Muscle of leg (tissue), 11 donors: ENCODE measurements around the gene IFI27L1. TPM values are rescaled to one million over a fixed set of nuclear protein-coding genes. Genes with fewer than 3 reads are reported as not detected.
A peak's percentile ranks its signal among the peaks of the same experiment; 100 is the strongest.

Source experiments
- DNase-seq: peaks from one replicate; pipeline ENCODE4 v3.0.0; 2013
- H3K27ac ChIP-seq: one replicate; pipeline ENCODE4 v1.5.1; 2013; ENCODE audit warnings: mild to moderate bottlenecking, low read length, control low read depth
- H3K27me3 ChIP-seq: one replicate; pipeline ENCODE4 v1.6.1; 2013; ENCODE audit warnings: low read length; ENCODE audit not compliant: control insufficient read depth, insufficient read depth
- H3K36me3 ChIP-seq: one replicate; pipeline ENCODE4 v1.6.1; 2013; ENCODE audit warnings: low read length; ENCODE audit not compliant: control insufficient read depth, insufficient read depth
- H3K4me1 ChIP-seq: one replicate; pipeline ENCODE4 v1.6.1; 2013; ENCODE audit warnings: low read length; ENCODE audit not compliant: control insufficient read depth, insufficient read depth
- H3K4me3 ChIP-seq: one replicate; pipeline ENCODE4 v1.5.1; 2013; ENCODE audit warnings: low read length, control low read depth
- H3K9me3 ChIP-seq: replicated peaks from 2 replicates; pipeline ENCODE4 v1.6.1; 2013; ENCODE audit warnings: low read depth, low read length; ENCODE audit not compliant: control insufficient read depth
- WGBS: methylation state at CpG from one replicate; pipeline ENCODE4 v1.1.5; 2013; ENCODE audit warnings: missing lambda C conversion rate; ENCODE audit not compliant: insufficient coverage; 5-methylcytosine and 5-hydroxymethylcytosine counted together
- polyA plus RNA-seq, 8 donors: library from polyadenylated mRNA; unstranded; fragments of 120-200 nt; gene quantifications; one replicate each; pipeline versions ENCODE4 v1.2.1 to v1.2.3, GENCODE V29; 2013; ENCODE audit warnings: inconsistent platforms in 1 of 8, low replicate concordance in 1 of 8; ENCODE audit not compliant: insufficient read length in 8 of 8, insufficient read depth in 1 of 8
- total RNA-seq: library from RNA; stranded (reverse); fragments of 120-200 nt; gene quantifications from one replicate; pipeline ENCODE4 v1.2.4, GENCODE V29; 2013

IFI27L1 gene
- total and polyA plus RNA-seq, 9 donors = 10.0 to 19.8 (median 15.0) TPM

DNA sequence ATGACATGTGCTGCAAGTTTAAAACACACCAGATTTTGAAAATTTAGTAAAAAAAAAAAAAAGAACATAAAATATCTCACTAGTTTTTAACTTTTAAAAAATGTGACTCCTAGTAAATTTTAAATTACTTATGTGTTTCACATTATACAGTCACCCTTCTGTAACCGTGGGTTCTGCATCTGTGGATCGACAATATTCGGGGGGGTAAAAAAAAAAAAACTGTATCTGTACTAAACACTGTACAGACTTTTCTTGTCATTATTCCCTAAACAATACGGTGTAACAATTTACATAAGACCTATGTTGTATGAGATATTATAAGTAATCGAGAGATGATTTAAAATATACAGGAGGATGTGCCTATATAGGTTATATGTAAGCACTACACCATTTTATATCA, 3.3 kb upstream of the IFI27L1 start:
- H3K36me3 ChIP-seq = peaks cover 21% of the 10 kb centered on the region

GRCh38 chr14:94079891-94080620, 1.1 kb upstream of the IFI27L1 start:
- Histone ChIP-seq H3K4me1 (peaks cover 25% of the 10 kb centered on the region), H3K36me3 (peaks cover 21% of the 10 kb centered on the region), H3K27ac (peak overlapping the region; percentile 94), H3K27me3 (no peaks in the 10 kb centered on the region), H3K9me3 (peaks cover 3% of the 10 kb centered on the region), H3K4me3 (peak overlapping the region; percentile 89)
- 2% methylated on average over 11 of the region's 15 CpGs for WGBS
- DNase-seq = peak; percentile 74

More for the DNA sequence above, 3.3 kb upstream of the IFI27L1 start:
- Histone ChIP-seq H3K9me3 (peaks cover 7% of the 10 kb centered on the region), H3K27ac (no peak overlapping the region), H3K4me1 (peaks cover 25% of the 10 kb centered on the region), H3K4me3 (no peak overlapping the region), H3K27me3 (no peaks in the 10 kb centered on the region)
- DNase-seq = no peak
- WGBS = no CpG with 5 or more reads among the region's 5 CpGs

GRCh38 chr14:94081386-94081820, 293 bp downstream of the IFI27L1 start:
- Histone ChIP-seq H3K4me1 (peaks cover 25% of the 10 kb centered on the region), H3K36me3 (peaks cover 21% of the 10 kb centered on the region), H3K9me3 (no peaks in the 10 kb centered on the region), H3K27me3 (no peaks in the 10 kb centered on the region), H3K4me3 (peak overlapping the region; percentile 89), H3K27ac (peak overlapping the region; percentile 94)
- DNase-seq = no peak
- under 1% methylated on average over 12 of the region's 19 CpGs for WGBS

- DNase-seq = no peak
- whole genome bisulfite sequencing = 95% methylated on average over 2 of the region's 4 CpGs
- no peak overlapping the region for H3K27ac ChIP-seq
- no peaks in the 10 kb centered on the region for H3K27me3 ChIP-seq
- no peaks in the 10 kb centered on the region for H3K4me1 ChIP-seq
- H3K36me3 ChIP-seq = no peaks in the 10 kb centered on the region
- no peaks in the 10 kb centered on the region for H3K9me3 ChIP-seq
- no peak overlapping the region for H3K4me3 ChIP-seq
Measured at GRCh38 chr14:94087891-94088290, 6.8 kb downstream of the IFI27L1 start.

DNA sequence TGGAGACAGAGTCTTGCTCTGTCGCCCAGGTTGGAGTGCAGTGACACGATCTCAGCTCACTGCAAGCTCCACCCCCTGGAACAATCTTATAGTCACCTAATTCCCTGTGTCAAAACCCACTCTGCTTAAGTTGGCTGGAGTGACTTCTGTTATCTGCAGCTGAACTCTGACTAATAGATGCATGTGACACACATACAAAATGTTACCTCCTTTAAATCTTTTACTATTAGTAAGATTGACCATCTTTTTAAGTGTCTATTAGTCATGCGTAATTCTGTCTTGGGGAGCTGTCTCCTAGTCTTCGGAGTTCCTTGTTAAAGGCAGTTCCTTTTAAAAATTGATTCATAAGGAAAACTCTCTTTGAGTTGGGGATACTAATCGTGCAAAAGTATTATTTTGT, 7.4 kb downstream of the IFI27L1 start:
- no peak overlapping the region for H3K27ac ChIP-seq
- H3K9me3 ChIP-seq = no peaks in the 10 kb centered on the region
- H3K27me3 ChIP-seq = no peaks in the 10 kb centered on the region
- WGBS = no CpG with 5 or more reads among the region's 5 CpGs
- no peak overlapping the region for H3K4me3 ChIP-seq
- H3K4me1 ChIP-seq = no peaks in the 10 kb centered on the region
- H3K36me3 ChIP-seq = no peaks in the 10 kb centered on the region
- DNase-seq = no peak

GRCh38 chr14:94089479-94089878, 8.4 kb downstream of the IFI27L1 start:
- Histone ChIP-seq H3K4me3 (no peak overlapping the region), H3K36me3 (no peaks in the 10 kb centered on the region), H3K9me3 (no peaks in the 10 kb centered on the region), H3K27ac (no peak overlapping the region), H3K4me1 (no peaks in the 10 kb centered on the region), H3K27me3 (no peaks in the 10 kb centered on the region)
- DNase-seq = no peak
- WGBS = 92% methylated on average over 2 of the region's 4 CpGs

DNA sequence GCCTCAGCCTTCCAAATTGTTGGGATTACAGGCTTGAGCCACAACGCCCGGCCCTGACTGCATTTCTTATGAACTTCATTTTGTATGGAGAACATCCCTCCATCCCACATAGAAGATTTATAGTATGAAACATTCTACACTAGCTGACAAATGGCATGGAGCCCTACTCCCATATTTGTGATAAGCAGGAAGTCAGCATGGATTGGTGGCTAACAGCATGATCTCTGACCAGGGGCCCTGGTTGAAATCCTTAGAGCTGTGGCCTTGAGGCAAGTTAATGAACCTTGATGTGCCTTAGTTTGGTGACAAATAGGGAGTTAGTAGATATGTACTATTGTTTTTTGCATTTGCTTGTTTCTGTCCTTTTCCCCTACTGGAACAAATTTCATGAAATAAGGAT, 12.3 kb downstream of the IFI27L1 start:
- H3K9me3 ChIP-seq = no peaks in the 10 kb centered on the region
- H3K4me1 ChIP-seq = no peaks in the 10 kb centered on the region
- WGBS = no CpG with 5 or more reads among the region's 2 CpGs
- H3K27me3 ChIP-seq = no peaks in the 10 kb centered on the region
- H3K27ac ChIP-seq = no peak overlapping the region
- peaks cover 11% of the 10 kb centered on the region for H3K36me3 ChIP-seq
- no peak for DNase-seq
- no peak overlapping the region for H3K4me3 ChIP-seq

- no peak for DNase-seq
- peaks cover 11% of the 10 kb centered on the region for H3K36me3 ChIP-seq
- H3K27ac ChIP-seq = no peak overlapping the region
- no peaks in the 10 kb centered on the region for H3K9me3 ChIP-seq
- no peaks in the 10 kb centered on the region for H3K27me3 ChIP-seq
- no peak overlapping the region for H3K4me3 ChIP-seq
- H3K4me1 ChIP-seq = no peaks in the 10 kb centered on the region
- 89% methylated on average over 1 of the region's 4 CpGs for WGBS
Measured at GRCh38 chr14:94097091-94097490, 16.0 kb downstream of the IFI27L1 start.

DNA sequence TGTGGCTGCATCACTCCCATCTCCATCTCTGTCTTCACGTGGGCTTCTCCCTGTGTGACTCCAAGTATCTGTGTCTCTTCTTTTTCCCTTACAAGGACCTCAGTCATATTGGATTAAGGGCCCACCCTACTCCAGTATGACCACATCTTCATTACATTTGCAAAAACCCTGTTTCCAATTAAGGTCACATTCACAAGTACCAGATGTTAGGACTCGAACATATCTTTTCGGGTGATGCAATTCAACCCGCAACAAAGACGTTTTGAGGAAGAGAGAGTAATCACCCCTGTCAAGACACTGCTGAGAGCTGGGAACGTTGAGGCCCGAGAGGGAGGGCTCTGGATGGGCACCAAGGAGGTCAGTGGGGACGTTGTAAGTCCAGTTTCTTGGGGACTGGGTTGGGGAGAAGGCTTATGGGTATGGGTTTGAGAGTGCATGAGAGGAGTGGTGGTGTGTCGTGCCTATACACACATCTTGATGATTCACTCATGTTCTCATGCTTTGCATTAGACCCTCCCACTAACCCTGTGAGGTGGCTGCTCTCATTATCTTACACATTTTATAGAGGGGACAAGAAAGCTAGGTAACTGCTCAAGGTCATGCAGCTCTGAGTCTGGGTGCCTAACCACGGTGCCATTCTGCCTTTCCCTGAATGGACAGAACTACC, 17.3 kb downstream of the IFI27L1 start:
- no peak overlapping the region for H3K4me3 ChIP-seq
- no peak overlapping the region for H3K27ac ChIP-seq
- no peaks in the 10 kb centered on the region for H3K9me3 ChIP-seq
- no peaks in the 10 kb centered on the region for H3K27me3 ChIP-seq
- 48% methylated on average over 9 of the region's 10 CpGs for WGBS
- no peak for DNase-seq
- peaks cover 6% of the 10 kb centered on the region for H3K4me1 ChIP-seq
- peaks cover 11% of the 10 kb centered on the region for H3K36me3 ChIP-seq

GRCh38 chr14:94099006-94099405, 17.9 kb downstream of the IFI27L1 start:
- no peaks in the 10 kb centered on the region for H3K9me3 ChIP-seq
- 76% methylated on average over 6 of the region's 6 CpGs for WGBS
- no peak for DNase-seq

More at GRCh38 chr14:94099006-94099405, 17.9 kb downstream of the IFI27L1 start:
- Histone ChIP-seq H3K4me3 (no peak overlapping the region), H3K27ac (no peak overlapping the region), H3K27me3 (no peaks in the 10 kb centered on the region), H3K36me3 (peaks cover 11% of the 10 kb centered on the region), H3K4me1 (peaks cover 8% of the 10 kb centered on the region)
